Activated CD4-positive, alpha-beta T cell treated with anti-CD3 and anti-CD28 coated beads, Interleukin-2, amount 10 ng/mL, durations not matched to agents 7 days and 5 days (primary cell): ENCODE data around the gene IKBIP. TPM values are rescaled to one million over a fixed set of nuclear protein-coding genes. Genes with fewer than 3 reads are reported as not detected.
"Not testable (repeated sequence)": the region's sequence is repeated elsewhere in the genome, so short reads cannot be mapped to it uniquely, and the experiment has no call there.

Source experiments
- CTCF ChIA-PET: fragments of 350-600 bp; sonication (Branson Sonifier 250); formaldehyde crosslinking; loops from one replicate; lab custom pipeline; 2021; ENCODE audit warnings: antibody characterized with exemption; lab: Charles Lee
- POLR2A ChIA-PET: fragments of 350-600 bp; sonication (Branson Sonifier 250); formaldehyde crosslinking; loops from one replicate; lab custom pipeline; 2021; ENCODE audit warnings: antibody characterized with exemption; lab: Charles Lee
- DNase-seq: peaks from one replicate; pipeline ENCODE4 v3.0.0-alpha.2; 2020
- H3K27ac Mint-ChIP-seq: one replicate; pipeline ENCODE4 v1.8.0; 2021; ENCODE audit warnings: mild to moderate bottlenecking, moderate library complexity, mixed read lengths
- H3K27me3 Mint-ChIP-seq: one replicate; pipeline ENCODE4 v1.8.0; 2021; ENCODE audit warnings: mixed read lengths
- H3K36me3 Mint-ChIP-seq: one replicate; pipeline ENCODE4 v1.8.0; 2021; ENCODE audit warnings: low read depth, mixed read lengths
- H3K4me1 Mint-ChIP-seq: one replicate; pipeline ENCODE4 v1.8.0; 2021; ENCODE audit warnings: mixed read lengths
- H3K4me3 Mint-ChIP-seq: one replicate; pipeline ENCODE4 v1.8.0; 2021; ENCODE audit warnings: mild to moderate bottlenecking, moderate library complexity, mixed read lengths
- H3K9me3 Mint-ChIP-seq: one replicate; pipeline ENCODE4 v1.8.0; 2021; ENCODE audit warnings: mixed read lengths
- total RNA-seq, 2 experiments: library from RNA; stranded (reverse); gene quantifications; one replicate each; pipeline ENCODE4 v1.2.3, GENCODE V29; 2021

Gene IKBIP
- total RNA-seq, 2 experiments from 2014 or later = 18.4 to 18.8 TPM

- peaks cover 28% of the 10 kb centered on the region for H3K36me3 Mint-ChIP-seq
- DNase-seq = no peak
- no peaks in the 10 kb centered on the region for H3K27me3 Mint-ChIP-seq
- ChIA-PET POLR2A (no interaction called here), CTCF (no interaction called here)
- H3K4me1 Mint-ChIP-seq = peaks cover 18% of the 10 kb centered on the region
- no peak overlapping the region for H3K4me3 Mint-ChIP-seq
- no peaks in the 10 kb centered on the region for H3K9me3 Mint-ChIP-seq
- H3K27ac Mint-ChIP-seq = peak overlapping the region; percentile 13
These were observed 11.9 kb upstream of the IKBIP start for GRCh38 chr12:98656289-98657101.

DNA sequence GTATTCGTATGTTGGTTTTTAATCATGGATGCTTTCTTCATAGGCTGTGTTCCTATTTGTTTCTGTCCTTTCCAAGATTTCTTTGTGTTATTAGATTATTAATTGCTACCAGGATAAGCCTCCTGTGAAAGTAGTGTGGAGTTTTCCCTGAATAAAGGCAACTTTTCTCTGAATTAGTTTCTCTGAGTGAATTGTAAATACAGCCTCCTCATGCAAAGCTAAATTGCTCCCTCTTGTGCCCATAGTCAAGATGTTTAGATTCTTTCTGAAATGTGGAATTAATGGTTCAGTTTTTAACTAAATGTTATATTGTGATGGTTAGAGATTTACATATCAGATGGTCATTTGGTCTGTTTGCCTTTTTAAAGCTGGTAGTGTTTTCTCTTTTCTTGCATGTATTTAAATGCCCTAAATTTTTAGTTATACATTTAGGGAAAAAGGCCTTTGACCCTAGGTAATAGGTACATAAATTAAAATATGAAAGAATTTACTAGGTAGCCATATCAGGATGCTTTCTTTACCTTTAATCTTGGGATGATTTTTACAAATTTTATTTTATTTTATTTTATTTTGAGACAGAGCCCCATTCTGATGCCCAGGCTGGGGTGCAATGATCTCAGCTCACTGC lies 9.4 kb upstream of the IKBIP start:
- peak; percentile 49 for DNase-seq
- Mint-ChIP-seq H3K27me3 (no peaks in the 10 kb centered on the region), H3K9me3 (no peaks in the 10 kb centered on the region), H3K4me3 (no peak overlapping the region), H3K27ac (no peak overlapping the region), H3K36me3 (peaks cover 37% of the 10 kb centered on the region), H3K4me1 (peaks cover 20% of the 10 kb centered on the region)
- CTCF ChIA-PET = interaction anchor here (0.7 to 1.9 kb wide), 3 partner anchors 60 to 103 kb away, joined by 3 to 9 read pairs (median 4); partner anchors contain the start of gene SLC25A3
- POLR2A ChIA-PET = no interaction called here

DNA sequence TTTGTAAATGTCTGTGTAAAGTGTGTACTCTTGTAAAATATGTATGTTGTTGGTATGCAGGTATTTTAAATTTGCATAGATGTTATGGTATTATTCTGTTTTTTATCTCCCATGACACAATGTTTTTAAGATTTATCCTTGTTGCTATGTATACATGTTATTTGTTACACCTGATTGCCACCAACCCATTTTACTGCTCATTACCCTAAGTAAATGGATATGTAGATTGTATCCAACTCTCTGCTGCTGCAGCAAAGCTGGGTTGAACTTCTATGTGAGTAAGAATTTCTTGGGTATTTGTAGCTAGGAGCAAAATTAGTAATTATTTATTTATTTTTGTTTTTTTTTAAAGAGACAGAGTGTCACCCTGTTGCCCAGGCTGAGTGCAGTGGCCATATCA lies 6.7 kb upstream of the IKBIP start:
- peaks cover 31% of the 10 kb centered on the region for H3K36me3 Mint-ChIP-seq
- CTCF ChIA-PET = interaction anchor here (0.6 to 2.3 kb wide), 3 partner anchors 50 to 177 kb away, joined by 3 to 9 read pairs (median 4); partner anchors contain the start of gene SLC25A3
- H3K9me3 Mint-ChIP-seq = no peaks in the 10 kb centered on the region
- POLR2A ChIA-PET = no interaction called here
- H3K27me3 Mint-ChIP-seq = no peaks in the 10 kb centered on the region
- peaks cover 24% of the 10 kb centered on the region for H3K4me1 Mint-ChIP-seq
- H3K27ac Mint-ChIP-seq = no peak overlapping the region
- no peak overlapping the region for H3K4me3 Mint-ChIP-seq
- no peak for DNase-seq

GRCh38 chr12:98646294-98647090 lies 1.9 kb upstream of the IKBIP start:
- CTCF ChIA-PET = interaction anchor here (1.1 to 1.2 kb wide), 2 partner anchors 9 to 52 kb away, joined by 3 to 4 read pairs; no protein-coding TSS in a partner anchor
- no peaks in the 10 kb centered on the region for H3K27me3 Mint-ChIP-seq
- peaks cover 33% of the 10 kb centered on the region for H3K4me1 Mint-ChIP-seq
- no peaks in the 10 kb centered on the region for H3K9me3 Mint-ChIP-seq
- peaks cover 27% of the 10 kb centered on the region for H3K36me3 Mint-ChIP-seq
- peak overlapping the region; percentile 42 for H3K27ac Mint-ChIP-seq
- peak overlapping the region; percentile 98 for H3K4me3 Mint-ChIP-seq
- no peak for DNase-seq
- POLR2A ChIA-PET = no interaction called here

GRCh38 chr12:98645572-98646067 lies 1.0 kb upstream of the IKBIP start:
- ChIA-PET POLR2A (no interaction called here), CTCF (interaction anchor here (0.7 to 1.2 kb wide), 2 partner anchors 41 to 51 kb away, joined by 4 read pairs; no protein-coding TSS in a partner anchor)
- H3K4me1 Mint-ChIP-seq = peaks cover 39% of the 10 kb centered on the region
- no peaks in the 10 kb centered on the region for H3K27me3 Mint-ChIP-seq
- no peak for DNase-seq
- peak overlapping the region; percentile 93 for H3K27ac Mint-ChIP-seq
- H3K9me3 Mint-ChIP-seq = no peaks in the 10 kb centered on the region
- H3K36me3 Mint-ChIP-seq = peaks cover 23% of the 10 kb centered on the region
- peak overlapping the region; percentile 98 for H3K4me3 Mint-ChIP-seq

GRCh38 chr12:98644433-98644711 lies 216 bp downstream of the IKBIP start:
- Mint-ChIP-seq H3K27me3 (no peaks in the 10 kb centered on the region), H3K4me3 (peak overlapping the region; percentile 98), H3K4me1 (peaks cover 38% of the 10 kb centered on the region), H3K27ac (peak overlapping the region; percentile 95), H3K36me3 (peaks cover 12% of the 10 kb centered on the region), H3K9me3 (no peaks in the 10 kb centered on the region)
- ChIA-PET POLR2A (interaction anchor here (0.5 kb wide), 1 partner anchor 128 kb away, joined by 3 read pairs; no protein-coding TSS in a partner anchor), CTCF (interaction anchor here (0.7 to 1.5 kb wide), 4 partner anchors 8 to 51 kb away, joined by 3 to 5 read pairs (median 4); partner anchors contain the start of gene SLC25A3)
- DNase-seq = no peak

GRCh38 chr12:98642801-98643200 lies 1.8 kb downstream of the IKBIP start:
- POLR2A ChIA-PET, H3K36me3 Mint-ChIP-seq, H3K9me3 Mint-ChIP-seq, DNase-seq, H3K27me3 Mint-ChIP-seq: not testable (repeated sequence)
- Mint-ChIP-seq H3K4me3 (peak overlapping the region; percentile 98), H3K27ac (peak overlapping the region; percentile 31), H3K4me1 (peaks cover 39% of the 10 kb centered on the region)
- CTCF ChIA-PET = interaction anchor here (1.6 kb wide), 1 partner anchor 10 kb away, joined by 3 read pairs; no protein-coding TSS in a partner anchor

GRCh38 chr12:98639491-98639890 lies 5.1 kb downstream of the IKBIP start:
- POLR2A ChIA-PET = interaction anchor here (1.0 kb wide), 1 partner anchor 38 kb away, joined by 3 read pairs; no protein-coding TSS in a partner anchor
- Mint-ChIP-seq H3K27ac (no peak overlapping the region), H3K9me3 (no peaks in the 10 kb centered on the region), H3K4me1 (peaks cover 33% of the 10 kb centered on the region), H3K36me3 (peaks cover 18% of the 10 kb centered on the region), H3K27me3 (no peaks in the 10 kb centered on the region), H3K4me3 (no peak overlapping the region)
- CTCF ChIA-PET = interaction anchor here (1.4 to 2.2 kb wide), 3 partner anchors 9 to 72 kb away, joined by 5 to 6 read pairs (median 5); no protein-coding TSS in a partner anchor
- DNase-seq = no peak

- no peak for DNase-seq
- Mint-ChIP-seq H3K4me1 (peaks cover 25% of the 10 kb centered on the region), H3K27me3 (no peaks in the 10 kb centered on the region), H3K9me3 (no peaks in the 10 kb centered on the region), H3K36me3 (peaks cover 28% of the 10 kb centered on the region), H3K4me3 (no peak overlapping the region), H3K27ac (no peak overlapping the region)
- POLR2A ChIA-PET = no interaction called here
- CTCF ChIA-PET = interaction anchor here (1.2 to 2.2 kb wide), 3 partner anchors 9 to 41 kb away, joined by 3 to 6 read pairs (median 4); no protein-coding TSS in a partner anchor
These were observed 6.6 kb downstream of the IKBIP start for GRCh38 chr12:98638009-98638408.

- CTCF ChIA-PET = interaction anchor here (1.2 kb wide), 1 partner anchor 10 kb away, joined by 3 read pairs; no protein-coding TSS in a partner anchor
- POLR2A ChIA-PET = no interaction called here
- Mint-ChIP-seq H3K36me3 (peaks cover 32% of the 10 kb centered on the region), H3K4me1 (peaks cover 20% of the 10 kb centered on the region), H3K27ac (no peak overlapping the region), H3K9me3 (no peaks in the 10 kb centered on the region), H3K27me3 (no peaks in the 10 kb centered on the region), H3K4me3 (no peak overlapping the region)
- DNase-seq = no peak
These were observed 7.5 kb downstream of the IKBIP start for GRCh38 chr12:98637068-98637467.

DNA sequence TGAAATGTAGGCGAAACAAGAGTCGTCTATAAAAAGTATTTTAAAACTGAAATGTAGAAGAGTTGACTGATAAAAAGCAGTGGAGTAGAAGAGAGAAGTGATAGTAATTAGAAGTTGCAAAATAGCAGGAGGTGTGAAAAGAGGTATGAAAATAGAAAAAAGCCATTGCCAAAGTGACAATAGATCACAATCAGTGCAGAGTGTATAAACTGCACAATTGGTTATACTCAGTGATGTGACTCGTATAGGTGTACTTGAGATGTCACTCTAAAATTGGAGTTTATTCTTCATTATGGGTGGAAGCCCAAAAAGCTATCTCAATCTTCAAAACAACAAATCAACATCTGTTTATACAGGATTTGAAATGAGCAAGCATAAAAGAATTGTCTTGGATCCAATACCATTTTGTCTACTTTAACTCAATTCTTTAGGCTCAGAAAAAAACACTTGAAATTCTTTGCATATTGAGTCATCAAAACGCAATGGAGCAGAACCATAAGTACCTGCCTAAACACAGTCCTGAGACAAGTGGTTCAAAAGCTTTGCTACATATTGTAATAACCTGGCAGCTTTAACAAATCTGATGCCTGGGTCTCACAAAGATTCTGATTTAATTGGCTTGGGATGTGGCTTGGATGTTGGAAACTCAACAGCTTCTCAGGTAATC lies 8.8 kb downstream of the IKBIP start:
- Mint-ChIP-seq H3K36me3 (peaks cover 29% of the 10 kb centered on the region), H3K4me1 (peaks cover 11% of the 10 kb centered on the region), H3K27ac (no peak overlapping the region), H3K4me3 (no peak overlapping the region), H3K9me3 (no peaks in the 10 kb centered on the region), H3K27me3 (no peaks in the 10 kb centered on the region)
- no peak for DNase-seq
- ChIA-PET POLR2A (no interaction called here), CTCF (interaction anchor here (0.6 kb wide), 2 partner anchors 32 to 84 kb away, joined by 3 to 4 read pairs; no protein-coding TSS in a partner anchor)
